K562 (cell line): Measurements from ENCODE around the gene TRIAP1. TPM values are rescaled to one million over a fixed set of nuclear protein-coding genes. Genes with fewer than 3 reads are reported as not detected.

ENCODE experiments used
- FOXA1 ChIP-seq: fragments of 450-650 bp; IDR thresholded peaks from 2 replicates; pipeline ENCODE4 v1.6.1; 2016; ENCODE audit warnings: mild to moderate bottlenecking, borderline replicate concordance
- MGA ChIP-seq: fragments of 450-650 bp; IDR thresholded peaks from 2 replicates; pipeline ENCODE4 v1.6.1; 2016; ENCODE audit warnings: mild to moderate bottlenecking, moderate library complexity
- MTA1 ChIP-seq: fragments of 450-650 bp; IDR thresholded peaks from 2 replicates; pipeline ENCODE4 v1.6.1; 2017; ENCODE audit warnings: borderline replicate concordance
- PRPF4 ChIP-seq: fragments of 200-400 bp; formaldehyde crosslinking; IDR thresholded peaks from one replicate; pipeline ENCODE4 v1.6.1; 2017; ENCODE audit warnings: low read length, low read depth, mild to moderate bottlenecking; ENCODE audit not compliant: insufficient read depth, poor library complexity, severe bottlenecking
- RERE ChIP-seq: sonication (generic); formaldehyde crosslinking; IDR thresholded peaks from 2 replicates; pipeline ENCODE4 v1.8.0; 2023; ENCODE audit warnings: missing genetic modification reagents, mild to moderate bottlenecking, borderline replicate concordance
- SIN3B ChIP-seq: fragments of 450-650 bp; IDR thresholded peaks from 2 replicates; pipeline ENCODE4 v1.6.1; 2017; ENCODE audit warnings: low read depth, mild to moderate bottlenecking, moderate library complexity
- SRSF3 ChIP-seq: fragments of 200-400 bp; formaldehyde crosslinking; IDR thresholded peaks from 2 replicates; pipeline ENCODE4 v1.6.1; 2016; ENCODE audit warnings: mild to moderate bottlenecking, low read length, moderate library complexity; ENCODE audit not compliant: insufficient read depth
- TCF7L2 ChIP-seq: fragments of 150-350 bp; IDR thresholded peaks from 2 replicates; pipeline ENCODE4 v1.6.1; 2016; ENCODE audit warnings: low read depth, mild to moderate bottlenecking, low read length, moderate library complexity
- ZEB2 ChIP-seq: fragments of 450-650 bp; IDR thresholded peaks from 2 replicates; pipeline ENCODE4 v1.6.1; 2016
- ZNF224 ChIP-seq: sonication (generic); formaldehyde crosslinking; IDR thresholded peaks from 2 replicates; pipeline ENCODE4 v1.8.0; 2022; ENCODE audit warnings: mild to moderate bottlenecking, missing genetic modification reagents
- ZNF282 ChIP-seq: sonication (generic); formaldehyde crosslinking; IDR thresholded peaks from 2 replicates; pipeline ENCODE4 v1.8.1; 2023; ENCODE audit warnings: missing genetic modification reagents
- polyA plus RNA-seq, 8 experiments: library from polyadenylated mRNA; depleted of rRNA in 4 of 8; stranded (reverse) in 5 of 8; unstranded in 3 of 8; fragments of >200 nt; fragmentation: Nextera tagmentation in 2 of 8; fragmentation: Illumina TruSeq in 1 of 8; extraction: Ambion mirVana in 2 of 8; extraction: Trizol in 1 of 8; gene quantifications; 2 replicates each; pipeline versions ENCODE4 v1.2.1 to v1.2.3, GENCODE V29; 2011 to 2014; ENCODE audit warnings: inconsistent platforms in 1 of 8, missing spikeins in 1 of 8
- total RNA-seq, 7 experiments: library from RNA; depleted of rRNA in 6 of 7; stranded (reverse); fragments of >200 nt in 6 of 7; fragmentation: Illumina TruSeq in 2 of 7; extraction: Trizol in 2 of 7; gene quantifications; 2 replicates each; pipeline versions ENCODE4 v1.2.1 to v1.2.3, GENCODE V29; 2011 to 2021; ENCODE audit warnings: low replicate concordance in 1 of 7

Gene TRIAP1
- total and polyA plus RNA-seq, 9 of the 15 experiments (the other 6 are each of a cell fraction or from before 2014, with no cell fraction given) = 37.3 to 354 (median 65.4) TPM

- no peak for TF ChIP-seq RERE (CRISPR knock-in tag)
- TF ChIP-seq PRPF4 = no peak
- 0 out of 2 replicates have a peak, but pooled peaks have one; percentile 11 for TF ChIP-seq MTA1
- TF ChIP-seq TCF7L2 = no peak
- no peak for TF ChIP-seq ZNF282 (CRISPR knock-in tag)
- no peak for TF ChIP-seq MGA
- TF ChIP-seq FOXA1 = no peak
- TF ChIP-seq SIN3B = no peak
- no peak for TF ChIP-seq ZEB2
- no peak for TF ChIP-seq ZNF224
- no peak for TF ChIP-seq SRSF3
These were observed 35.0 kb upstream of the TRIAP1 start (continued) for GRCh38 chr12:120481022-120481767.
